Measurements from ENCODE around the gene KIRREL3.

The KIRREL3 gene

DNA sequence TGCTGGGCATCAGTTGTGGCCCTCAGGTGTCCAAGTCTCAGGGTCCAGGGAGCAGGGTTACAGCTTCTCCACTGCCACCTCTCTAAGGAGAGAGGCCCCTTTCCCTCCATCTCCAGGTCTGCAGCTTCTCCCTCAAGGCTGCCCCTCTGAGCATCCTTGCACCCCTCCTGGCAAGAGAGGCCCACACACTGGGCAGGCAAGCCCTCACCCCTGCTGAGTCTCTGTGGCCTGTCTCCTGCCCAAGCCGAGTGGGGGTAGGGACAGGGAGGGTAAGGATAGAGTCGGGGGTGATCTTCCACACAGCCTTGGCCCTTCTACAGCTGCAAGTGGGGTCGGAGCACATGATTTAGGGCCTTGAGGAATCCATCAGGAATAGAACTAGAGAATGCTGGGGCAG, 568.5 kb downstream of the KIRREL3 start:
- Histone ChIP-seq H3K9me3 (ENCODE audit: insufficient read depth, low read length) (no peaks in the 10 kb centered on the region), H3K9me2 (replicated peaks; ENCODE audit: insufficient read depth, low read length) (no peaks in the 10 kb centered on the region), H3F3A (ENCODE audit: insufficient read depth) (no peaks in the 10 kb centered on the region), H3K4me3 (ENCODE audit: insufficient read depth, low read length, poor library complexity, severe bottlenecking) (no peak overlapping the region), H4K20me1 (ENCODE audit: low read depth, low read length) (no peaks in the 10 kb centered on the region), H3K4me2 (ENCODE audit: low read depth, low read length, poor library complexity, severe bottlenecking) (no peak overlapping the region), H3K79me2 (ENCODE audit: insufficient read depth, low read length) (no peaks in the 10 kb centered on the region), H3K27ac (ENCODE audit: low read depth, low read length) (no peak overlapping the region), H2AFZ (ENCODE audit: low read depth, low read length, severe bottlenecking) (no peak overlapping the region), H3K9ac (ENCODE audit: low read length) (no peak overlapping the region), H3K36me3 (ENCODE audit: low read length) (no peaks in the 10 kb centered on the region), H3K27me3 (ENCODE audit: low read length) (no peaks in the 10 kb centered on the region)
- TF ChIP-seq EZH2phosphoT487 (conservative IDR thresholded peaks at IDR 0.05; ENCODE audit: low read length) = no peak
- TF ChIP-seq, protein P1, sequence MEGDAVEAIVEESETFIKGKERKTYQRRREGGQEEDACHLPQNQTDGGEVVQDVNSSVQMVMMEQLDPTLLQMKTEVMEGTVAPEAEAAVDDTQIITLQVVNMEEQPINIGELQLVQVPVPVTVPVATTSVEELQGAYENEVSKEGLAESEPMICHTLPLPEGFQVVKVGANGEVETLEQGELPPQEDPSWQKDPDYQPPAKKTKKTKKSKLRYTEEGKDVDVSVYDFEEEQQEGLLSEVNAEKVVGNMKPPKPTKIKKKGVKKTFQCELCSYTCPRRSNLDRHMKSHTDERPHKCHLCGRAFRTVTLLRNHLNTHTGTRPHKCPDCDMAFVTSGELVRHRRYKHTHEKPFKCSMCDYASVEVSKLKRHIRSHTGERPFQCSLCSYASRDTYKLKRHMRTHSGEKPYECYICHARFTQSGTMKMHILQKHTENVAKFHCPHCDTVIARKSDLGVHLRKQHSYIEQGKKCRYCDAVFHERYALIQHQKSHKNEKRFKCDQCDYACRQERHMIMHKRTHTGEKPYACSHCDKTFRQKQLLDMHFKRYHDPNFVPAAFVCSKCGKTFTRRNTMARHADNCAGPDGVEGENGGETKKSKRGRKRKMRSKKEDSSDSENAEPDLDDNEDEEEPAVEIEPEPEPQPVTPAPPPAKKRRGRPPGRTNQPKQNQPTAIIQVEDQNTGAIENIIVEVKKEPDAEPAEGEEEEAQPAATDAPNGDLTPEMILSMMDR (IDR thresholded peaks at IDR 0.05; ENCODE audit: insufficient read depth, low read length, poor library complexity, severe bottlenecking) = no peak

DNA sequence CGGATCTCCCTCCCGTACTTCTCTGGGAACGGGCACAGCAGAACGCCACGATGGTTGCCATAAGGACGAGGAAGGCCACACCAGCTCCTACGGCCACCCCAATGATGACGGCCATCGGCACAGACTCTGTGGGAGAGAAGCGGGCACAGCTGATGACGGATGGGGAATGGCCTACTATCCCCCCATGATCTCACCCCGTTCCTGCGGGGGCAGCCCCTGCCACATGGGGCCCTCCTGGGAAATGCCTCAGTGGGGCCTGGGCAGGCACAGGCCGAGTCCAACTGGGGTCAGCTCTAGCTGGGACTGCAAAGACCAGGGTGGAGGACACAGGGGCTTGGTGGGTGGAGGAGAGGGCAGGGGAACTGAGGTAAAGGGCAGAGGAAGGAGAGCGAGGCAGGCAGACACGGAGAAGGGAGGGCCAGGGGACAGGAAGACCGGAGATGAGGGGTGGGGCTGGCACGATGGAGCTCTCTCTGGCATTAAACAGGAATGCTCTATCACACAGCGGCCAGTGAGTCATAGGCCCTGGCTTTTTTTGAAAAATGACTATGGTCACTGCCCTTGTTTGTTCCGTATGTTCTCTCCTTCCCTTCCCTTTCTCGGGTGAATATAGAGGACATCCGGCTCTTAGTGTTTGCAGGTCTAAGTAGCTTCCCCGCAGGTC, 569.0 kb downstream of the KIRREL3 start:
- Histone ChIP-seq H2AFZ (ENCODE audit: low read depth, low read length, severe bottlenecking) (no peak overlapping the region), H3K36me3 (ENCODE audit: low read length) (no peaks in the 10 kb centered on the region), H3K9me3 (ENCODE audit: insufficient read depth, low read length) (no peaks in the 10 kb centered on the region), H3K4me3 (ENCODE audit: insufficient read depth, low read length, poor library complexity, severe bottlenecking) (no peak overlapping the region), H3F3A (ENCODE audit: insufficient read depth) (no peaks in the 10 kb centered on the region), H3K9me2 (replicated peaks; ENCODE audit: insufficient read depth, low read length) (no peaks in the 10 kb centered on the region), H3K27ac (ENCODE audit: low read depth, low read length) (no peak overlapping the region), H3K79me2 (ENCODE audit: insufficient read depth, low read length) (no peaks in the 10 kb centered on the region), H3K9ac (ENCODE audit: low read length) (no peak overlapping the region), H3K27me3 (ENCODE audit: low read length) (no peaks in the 10 kb centered on the region), H3K4me2 (ENCODE audit: low read depth, low read length, poor library complexity, severe bottlenecking) (no peak overlapping the region), H4K20me1 (ENCODE audit: low read depth, low read length) (no peaks in the 10 kb centered on the region)
- TF ChIP-seq, protein P1 (IDR thresholded peaks at IDR 0.05; ENCODE audit: insufficient read depth, low read length, poor library complexity, severe bottlenecking) = no peak
- no peak for TF ChIP-seq EZH2phosphoT487 (conservative IDR thresholded peaks at IDR 0.05; ENCODE audit: low read length)

DNA sequence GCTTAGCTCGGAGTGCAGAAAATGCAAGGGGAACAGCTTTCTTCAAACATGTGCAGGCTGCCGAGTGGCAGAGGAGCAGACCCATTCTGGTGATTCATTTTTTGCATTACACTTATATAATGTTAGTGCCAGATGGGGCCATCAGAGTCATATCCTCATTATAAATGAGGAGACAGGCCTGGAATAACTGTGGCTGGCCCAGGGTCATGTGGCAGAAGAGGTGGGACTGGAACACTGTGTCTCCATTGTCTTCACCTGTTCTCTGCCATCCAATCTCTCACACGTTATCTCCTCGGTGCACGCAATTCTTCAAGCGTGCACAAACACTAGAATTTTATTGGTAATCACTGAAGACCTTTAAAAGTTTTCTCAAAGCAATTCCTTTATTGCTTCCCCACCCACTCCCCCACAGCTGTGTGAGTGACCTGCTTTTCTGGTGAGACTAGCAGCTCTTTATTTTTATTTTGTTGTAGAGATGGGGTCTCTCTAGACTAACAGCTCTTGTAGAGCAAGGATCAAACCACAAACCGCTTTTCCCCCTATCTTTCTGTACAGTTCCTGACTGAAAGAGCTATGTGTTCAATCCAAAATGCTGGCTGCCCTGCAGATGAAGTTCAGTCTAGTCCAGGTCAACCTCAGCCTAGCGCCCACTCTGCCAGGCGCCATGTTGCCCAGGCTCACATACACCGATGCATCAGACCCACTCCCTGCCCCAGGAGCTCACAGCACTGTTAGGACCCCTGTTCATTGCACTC, 569.8 kb downstream of the KIRREL3 start:
- no peaks in the 10 kb centered on the region for H3K9me2 ChIP-seq (replicated peaks; ENCODE audit: insufficient read depth, low read length)
- H4K20me1 ChIP-seq (ENCODE audit: low read depth, low read length) = no peaks in the 10 kb centered on the region
- no peaks in the 10 kb centered on the region for H3F3A ChIP-seq (ENCODE audit: insufficient read depth)
- TF ChIP-seq, protein P1 (IDR thresholded peaks at IDR 0.05; ENCODE audit: insufficient read depth, low read length, poor library complexity, severe bottlenecking) = no peak
- TF ChIP-seq EZH2phosphoT487 (conservative IDR thresholded peaks at IDR 0.05; ENCODE audit: low read length) = no peak
- H3K79me2 ChIP-seq (ENCODE audit: insufficient read depth, low read length) = no peaks in the 10 kb centered on the region
- H3K27ac ChIP-seq (ENCODE audit: low read depth, low read length) = no peak overlapping the region
- no peaks in the 10 kb centered on the region for H3K36me3 ChIP-seq (ENCODE audit: low read length)
- no peaks in the 10 kb centered on the region for H3K9me3 ChIP-seq (ENCODE audit: insufficient read depth, low read length)
- H3K27me3 ChIP-seq (ENCODE audit: low read length) = no peaks in the 10 kb centered on the region
- no peak overlapping the region for H2AFZ ChIP-seq (ENCODE audit: low read depth, low read length, severe bottlenecking)
- no peak overlapping the region for H3K9ac ChIP-seq (ENCODE audit: low read length)
- H3K4me2 ChIP-seq (ENCODE audit: low read depth, low read length, poor library complexity, severe bottlenecking) = no peak overlapping the region
- no peak overlapping the region for H3K4me3 ChIP-seq (ENCODE audit: insufficient read depth, low read length, poor library complexity, severe bottlenecking)

Measured in SU-DHL-6 (cell line).